Upper lobe of left lung (tissue), 6 donors: ENCODE data around the gene NCS1. TPM values are rescaled to one million over a fixed set of nuclear protein-coding genes. Genes with fewer than 3 reads are reported as not detected.

Experiments
- ATAC-seq, 2 donors: fragments of 200-7000 bp; cut with Tn5 transposase; one replicate each; pipeline ENCODE4 v1.9.1; 2022; ENCODE audit warnings: mild to moderate bottlenecking in 2 of 2, moderate library complexity in 2 of 2; ENCODE audit not compliant: low FRiP score in 2 of 2
- DNase-seq, 2 donors: peaks; one replicate each; pipeline ENCODE4 v3.0.0-alpha.2; 2019 to 2020
- H3K27ac ChIP-seq, 4 donors: fragments of 200-600 bp; sonication (generic); one replicate each; pipeline ENCODE4 v1.5.1; 2016 to 2019
- H3K27me3 ChIP-seq, 4 donors: fragments of 200-600 bp; sonication (generic); one replicate each; pipeline ENCODE4 v1.5.1; 2017 to 2019
- H3K36me3 ChIP-seq, 4 donors: fragments of 200-600 bp; sonication (generic); one replicate each; pipeline ENCODE4 v1.5.1; 2016 to 2019
- H3K4me1 ChIP-seq, 4 donors: fragments of 200-600 bp; sonication (generic); one replicate each; pipeline ENCODE4 v1.5.1; 2018 to 2019
- H3K4me3 ChIP-seq, 4 donors: fragments of 200-600 bp; sonication (generic); one replicate each; pipeline ENCODE4 v1.5.1; 2017 to 2019; ENCODE audit warnings: mild to moderate bottlenecking in 2 of 4, moderate library complexity in 1 of 4
- H3K9me3 ChIP-seq, 4 donors: fragments of 200-600 bp; sonication (generic); one replicate each; pipeline ENCODE4 v1.5.1; 2018 to 2019
- EP300 ChIP-seq, 4 donors: sonication (generic); formaldehyde crosslinking; IDR thresholded peaks; one replicate each; pipeline ENCODE4 v1.5.1; 2017; ENCODE audit warnings: antibody characterized with exemption in 4 of 4, control low read depth in 2 of 4
- POLR2A ChIP-seq, 4 donors: fragments of 450-650 bp; IDR thresholded peaks; one replicate each; pipeline ENCODE4 v1.5.1; 2016 to 2017; ENCODE audit warnings: antibody characterized with exemption in 4 of 4, mild to moderate bottlenecking in 2 of 4
- POLR2AphosphoS5 ChIP-seq, 2 donors: sonication (generic); formaldehyde crosslinking; IDR thresholded peaks; one replicate each; pipeline ENCODE4 v1.5.1; 2017; ENCODE audit warnings: antibody characterized with exemption in 2 of 2
- WGBS, 2 donors: methylation state at CpG; one replicate each; pipeline ENCODE4 v1.1.5; 2017 to 2018; 5-methylcytosine and 5-hydroxymethylcytosine counted together
- total RNA-seq, 6 donors: library from RNA; depleted of rRNA in 4 of 6; stranded (reverse); fragments of >200 nt in 4 of 6; gene quantifications; one replicate each; pipeline versions ENCODE4 v1.1.0 to v1.2.1, GENCODE V29; 2016 to 2021
- TF ChIP-seq, protein P1 (sequence below), 6 experiments: fragments of 450-650 bp in 4 of 6; fragments of 200-600 bp in 2 of 6; sonication (generic) in 2 of 6; IDR thresholded peaks; one replicate each; pipeline ENCODE4 v1.5.1; 2016 to 2019; ENCODE audit warnings: antibody characterized with exemption in 6 of 6
- donor health status: DM: no; HTN: no; CAD: no; lungs with moderate emphysema.
- donor health status: DM: no; HTN: yes; CAD: no; lungs with severe emphysema.

The NCS1 gene
- total RNA-seq, 6 donors from 2014 or later = 2.7 to 10.0 (median 3.9) TPM

- 92 to 95% methylated on average over 23 to 33 of the region's 33 CpGs for WGBS, 2 donors
- DNase-seq = no peak
- Histone ChIP-seq H3K4me3 (no peak overlapping the region), H3K27ac (no peak overlapping the region), H3K27me3 (no peaks in the 10 kb centered on the region), H3K36me3 (no peaks in the 10 kb centered on the region), H3K4me1 (peaks cover under 1 to 7% (median 4%) of the 10 kb centered on the region in 4 donors), H3K9me3 (no peaks in the 10 kb centered on the region)
- no peak for ATAC-seq
- TF ChIP-seq POLR2A (IDR thresholded peaks at IDR 0.05) (no peak), POLR2AphosphoS5 (IDR thresholded peaks at IDR 0.05) (no peak), EP300 (IDR thresholded peaks at IDR 0.05) (no peak)
- TF ChIP-seq, protein P1, sequence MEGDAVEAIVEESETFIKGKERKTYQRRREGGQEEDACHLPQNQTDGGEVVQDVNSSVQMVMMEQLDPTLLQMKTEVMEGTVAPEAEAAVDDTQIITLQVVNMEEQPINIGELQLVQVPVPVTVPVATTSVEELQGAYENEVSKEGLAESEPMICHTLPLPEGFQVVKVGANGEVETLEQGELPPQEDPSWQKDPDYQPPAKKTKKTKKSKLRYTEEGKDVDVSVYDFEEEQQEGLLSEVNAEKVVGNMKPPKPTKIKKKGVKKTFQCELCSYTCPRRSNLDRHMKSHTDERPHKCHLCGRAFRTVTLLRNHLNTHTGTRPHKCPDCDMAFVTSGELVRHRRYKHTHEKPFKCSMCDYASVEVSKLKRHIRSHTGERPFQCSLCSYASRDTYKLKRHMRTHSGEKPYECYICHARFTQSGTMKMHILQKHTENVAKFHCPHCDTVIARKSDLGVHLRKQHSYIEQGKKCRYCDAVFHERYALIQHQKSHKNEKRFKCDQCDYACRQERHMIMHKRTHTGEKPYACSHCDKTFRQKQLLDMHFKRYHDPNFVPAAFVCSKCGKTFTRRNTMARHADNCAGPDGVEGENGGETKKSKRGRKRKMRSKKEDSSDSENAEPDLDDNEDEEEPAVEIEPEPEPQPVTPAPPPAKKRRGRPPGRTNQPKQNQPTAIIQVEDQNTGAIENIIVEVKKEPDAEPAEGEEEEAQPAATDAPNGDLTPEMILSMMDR (IDR thresholded peaks at IDR 0.05) = no peak
Measured at GRCh38 chr9:130181678-130182380, 9.6 kb downstream of the NCS1 start.

- H3K27ac ChIP-seq = no peak overlapping the region
- no peak overlapping the region for H3K4me3 ChIP-seq
- no peak for TF ChIP-seq POLR2AphosphoS5 (IDR thresholded peaks at IDR 0.05)
- no peak for TF ChIP-seq EP300 (IDR thresholded peaks at IDR 0.05)
- TF ChIP-seq, protein P1 (IDR thresholded peaks at IDR 0.05) = no peak
- no peak for TF ChIP-seq POLR2A (IDR thresholded peaks at IDR 0.05)
- ATAC-seq = no peak
- peaks cover 4 to 11% (median 6%) of the 10 kb centered on the region in 4 donors for H3K4me1 ChIP-seq
- H3K9me3 ChIP-seq = no peaks in the 10 kb centered on the region
- DNase-seq = peak in 1 of 2 donors; percentile 41
- H3K27me3 ChIP-seq = no peaks in the 10 kb centered on the region
- H3K36me3 ChIP-seq = no peaks in the 10 kb centered on the region
- WGBS, 2 donors = 80 to 95% methylated on average over 1 to 16 of the region's 17 CpGs
Measured at GRCh38 chr9:130182381-130182909, 10.2 kb downstream of the NCS1 start.

DNA sequence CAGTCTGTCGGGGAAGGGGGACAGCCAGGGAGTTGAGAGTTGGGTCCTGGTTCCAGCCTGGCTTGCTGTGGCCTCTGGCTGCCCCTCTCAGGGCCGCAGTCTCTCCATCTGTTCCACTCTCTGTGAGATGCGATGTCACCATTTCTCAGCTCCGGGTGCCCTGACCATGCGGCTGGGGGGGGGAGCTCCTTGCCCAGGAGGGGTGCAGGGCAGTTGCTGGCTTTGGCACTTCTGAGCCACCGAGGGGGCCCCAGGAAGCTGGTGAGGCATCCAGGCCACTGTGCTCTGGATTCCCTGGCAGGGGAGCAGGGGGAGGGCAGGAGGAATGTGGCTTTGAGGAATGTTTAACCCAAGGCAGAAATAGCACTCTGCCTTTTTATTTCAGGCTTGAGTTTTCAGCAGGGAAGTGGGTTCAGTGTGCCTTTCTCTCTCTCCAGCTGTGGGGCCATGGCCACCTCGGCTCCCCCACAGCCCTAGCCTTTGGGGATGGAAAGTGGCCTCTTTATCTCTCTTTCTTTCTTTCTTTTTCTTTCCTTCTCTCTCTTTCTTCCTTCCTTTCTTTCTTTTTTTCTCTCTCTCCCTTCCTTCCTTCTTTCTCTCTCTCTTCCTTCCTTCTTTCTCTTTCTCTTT, 11.0 kb downstream of the NCS1 start:
- Histone ChIP-seq H3K4me1 (peaks cover 4 to 11% (median 6%) of the 10 kb centered on the region in 4 donors), H3K27ac (peak overlapping the region in 2 of 4 donors; percentile 7 to 32), H3K36me3 (no peaks in the 10 kb centered on the region), H3K9me3 (no peaks in the 10 kb centered on the region), H3K27me3 (no peaks in the 10 kb centered on the region), H3K4me3 (no peak overlapping the region)
- 39 to 55% methylated on average over 5 to 6 of the region's 7 CpGs for WGBS, 2 donors
- no peak for DNase-seq
- ATAC-seq = no peak
- TF ChIP-seq POLR2A (IDR thresholded peaks at IDR 0.05) (no peak), POLR2AphosphoS5 (IDR thresholded peaks at IDR 0.05) (no peak), EP300 (IDR thresholded peaks at IDR 0.05) (no peak)
- TF ChIP-seq, protein P1 (IDR thresholded peaks at IDR 0.05) = no peak

GRCh38 chr9:130185017-130185416, 12.8 kb downstream of the NCS1 start:
- Histone ChIP-seq H3K4me1 (peaks cover 4 to 11% (median 6%) of the 10 kb centered on the region in 4 donors), H3K27ac (peak overlapping the region in 2 of 4 donors; percentile 9 to 60)

More at GRCh38 chr9:130185017-130185416, 12.8 kb downstream of the NCS1 start:
- 82 to 90% methylated on average over 15 of the region's 15 CpGs for WGBS, 2 donors
- no peak for ATAC-seq
- Histone ChIP-seq H3K36me3 (no peaks in the 10 kb centered on the region), H3K9me3 (no peaks in the 10 kb centered on the region), H3K4me3 (no peak overlapping the region), H3K27me3 (no peaks in the 10 kb centered on the region)
- TF ChIP-seq, protein P1 (IDR thresholded peaks at IDR 0.05) = no peak
- TF ChIP-seq POLR2A (IDR thresholded peaks at IDR 0.05) (no peak), EP300 (IDR thresholded peaks at IDR 0.05) (no peak), POLR2AphosphoS5 (IDR thresholded peaks at IDR 0.05) (no peak)
- DNase-seq = no peak
